MG63 (cell line): Measurements from ENCODE around the gene C6orf132. TPM values are rescaled to one million over a fixed set of nuclear protein-coding genes. Genes with fewer than 3 reads are reported as not detected.

Experiments
- DNase-seq: peaks from one replicate; pipeline ENCODE4 v3.0.0-alpha.2; 2020
- H3K27me3 ChIP-seq: fragments of 250-450 bp; sonication (Bioruptor Pico); 2 replicates; pipeline ENCODE4 v1.5.1; 2020; ENCODE audit warnings: mild to moderate bottlenecking, moderate library complexity
- H3K36me3 ChIP-seq: fragments of 250-450 bp; sonication (Bioruptor Pico); 2 replicates; pipeline ENCODE4 v1.5.1; 2020; ENCODE audit warnings: mild to moderate bottlenecking, moderate library complexity
- H3K4me3 ChIP-seq: fragments of 250-450 bp; sonication (Bioruptor Pico); 2 replicates; pipeline ENCODE4 v1.5.1; 2020; ENCODE audit warnings: mild to moderate bottlenecking, moderate library complexity
- H3K9me3 ChIP-seq: fragments of 250-450 bp; sonication (Bioruptor Pico); 2 replicates; pipeline ENCODE4 v1.5.1; 2020; ENCODE audit warnings: mild to moderate bottlenecking, moderate library complexity
- total RNA-seq: library from RNA; depleted of rRNA; stranded (reverse); fragments of >200 nt; shearing (Covaris generic); gene quantifications from 2 replicates; pipeline ENCODE4 v1.2.3, GENCODE V29; 2014; ENCODE audit warnings: low replicate concordance

The C6orf132 gene
- total RNA-seq, 1 experiment from 2014 or later, result 0.07 TPM

GRCh38 chr6:42101186-42101657, 41.2 kb downstream of the C6orf132 start:
- no peak for DNase-seq
- Histone ChIP-seq H3K27me3 (no peaks in the 10 kb centered on the region), H3K9me3 (no peaks in the 10 kb centered on the region), H3K4me3 (no peak overlapping the region), H3K36me3 (no peaks in the 10 kb centered on the region)

- H3K9me3 ChIP-seq, result no peaks in the 10 kb centered on the region
- no peak overlapping the region for H3K4me3 ChIP-seq
- H3K27me3 ChIP-seq, result no peaks in the 10 kb centered on the region
- no peak for DNase-seq
- H3K36me3 ChIP-seq, result no peaks in the 10 kb centered on the region
Measured at GRCh38 chr6:42100029-42100901, 42.2 kb downstream of the C6orf132 start.

- Histone ChIP-seq H3K36me3 (no peaks in the 10 kb centered on the region), H3K27me3 (no peaks in the 10 kb centered on the region), H3K4me3 (no peak overlapping the region), H3K9me3 (no peaks in the 10 kb centered on the region)
- no peak for DNase-seq
Measured at GRCh38 chr6:42099340-42100028, 42.9 kb downstream of the C6orf132 start.

GRCh38 chr6:42095776-42096541, 46.5 kb downstream of the C6orf132 start:
- no peaks in the 10 kb centered on the region for H3K27me3 ChIP-seq
- DNase-seq, result no peak
- H3K36me3 ChIP-seq, result no peaks in the 10 kb centered on the region
- no peak overlapping the region for H3K4me3 ChIP-seq
- no peaks in the 10 kb centered on the region for H3K9me3 ChIP-seq

GRCh38 chr6:42095094-42095493, 47.3 kb downstream of the C6orf132 start:
- Histone ChIP-seq H3K36me3 (no peaks in the 10 kb centered on the region), H3K27me3 (no peaks in the 10 kb centered on the region), H3K9me3 (no peaks in the 10 kb centered on the region), H3K4me3 (no peak overlapping the region)
- no peak for DNase-seq

GRCh38 chr6:42093582-42094329, 48.7 kb downstream of the C6orf132 start:
- Histone ChIP-seq H3K9me3 (no peaks in the 10 kb centered on the region), H3K4me3 (no peak overlapping the region), H3K27me3 (no peaks in the 10 kb centered on the region), H3K36me3 (no peaks in the 10 kb centered on the region)
- DNase-seq, result no peak

- no peak for DNase-seq
- no peaks in the 10 kb centered on the region for H3K9me3 ChIP-seq
- no peak overlapping the region for H3K4me3 ChIP-seq
- no peaks in the 10 kb centered on the region for H3K36me3 ChIP-seq
- H3K27me3 ChIP-seq, result no peaks in the 10 kb centered on the region
Measured at GRCh38 chr6:42091718-42092023, 50.7 kb downstream of the C6orf132 start.

GRCh38 chr6:42090819-42091717, 51.4 kb downstream of the C6orf132 start:
- Histone ChIP-seq H3K27me3 (no peaks in the 10 kb centered on the region), H3K4me3 (no peak overlapping the region), H3K9me3 (no peaks in the 10 kb centered on the region), H3K36me3 (no peaks in the 10 kb centered on the region)
- no peak for DNase-seq

GRCh38 chr6:42088101-42088591, 54.3 kb downstream of the C6orf132 start:
- Histone ChIP-seq H3K9me3 (no peaks in the 10 kb centered on the region), H3K36me3 (no peaks in the 10 kb centered on the region), H3K27me3 (no peaks in the 10 kb centered on the region), H3K4me3 (no peak overlapping the region)
- DNase-seq, result peak; percentile 25

- H3K36me3 ChIP-seq, result no peaks in the 10 kb centered on the region
- H3K27me3 ChIP-seq, result no peaks in the 10 kb centered on the region
- H3K9me3 ChIP-seq, result no peaks in the 10 kb centered on the region
- no peak overlapping the region for H3K4me3 ChIP-seq
- DNase-seq, result no peak
Measured at GRCh38 chr6:42086046-42087035, 56.1 kb downstream of the C6orf132 start.

- H3K4me3 ChIP-seq, result no peak overlapping the region
- no peaks in the 10 kb centered on the region for H3K27me3 ChIP-seq
- no peaks in the 10 kb centered on the region for H3K9me3 ChIP-seq
- no peaks in the 10 kb centered on the region for H3K36me3 ChIP-seq
- DNase-seq, result no peak
Measured at GRCh38 chr6:42084889-42085288, 57.5 kb downstream of the C6orf132 start.

GRCh38 chr6:42083530-42083929, 58.9 kb downstream of the C6orf132 start:
- no peak for DNase-seq
- Histone ChIP-seq H3K4me3 (no peak overlapping the region), H3K9me3 (no peaks in the 10 kb centered on the region), H3K27me3 (no peaks in the 10 kb centered on the region), H3K36me3 (no peaks in the 10 kb centered on the region)

- H3K27me3 ChIP-seq, result no peaks in the 10 kb centered on the region
- H3K36me3 ChIP-seq, result no peaks in the 10 kb centered on the region
- no peak overlapping the region for H3K4me3 ChIP-seq
- DNase-seq, result no peak
- H3K9me3 ChIP-seq, result no peaks in the 10 kb centered on the region
Measured at GRCh38 chr6:42079941-42080464, 62.4 kb downstream of the C6orf132 start.

GRCh38 chr6:42078386-42078785, 64.0 kb downstream of the C6orf132 start:
- Histone ChIP-seq H3K4me3 (no peak overlapping the region), H3K9me3 (no peaks in the 10 kb centered on the region)

More at GRCh38 chr6:42078386-42078785, 64.0 kb downstream of the C6orf132 start:
- Histone ChIP-seq H3K27me3 (no peaks in the 10 kb centered on the region), H3K36me3 (no peaks in the 10 kb centered on the region)
- DNase-seq, result no peak
